ENCODE measurements around the gene VAT1L.

The VAT1L gene

DNA sequence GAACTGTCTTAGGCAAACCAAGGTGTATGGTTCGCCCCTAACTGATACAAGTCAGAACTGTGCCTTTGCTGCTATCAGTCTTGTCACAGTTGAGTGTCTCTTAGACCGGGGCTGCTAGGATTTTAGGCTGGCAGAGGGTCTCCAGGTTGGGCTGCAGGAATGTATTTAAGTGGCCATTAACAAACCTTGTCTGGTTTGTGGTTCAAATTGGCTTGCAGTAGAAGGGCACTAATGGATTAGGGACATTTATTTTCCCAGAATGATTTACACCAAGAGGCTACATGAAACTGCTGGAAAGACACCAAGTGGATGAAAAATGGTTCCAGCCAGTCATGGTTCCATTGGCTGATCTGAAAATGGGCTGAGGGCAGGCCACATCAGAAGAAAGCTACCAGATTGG lies 5.1 kb downstream of the VAT1L start:
- no peak for ATAC-seq
- Mint-ChIP-seq H3K36me3 (no peaks in the 10 kb centered on the region), H3K27me3 (peaks cover 33% of the 10 kb centered on the region), H3K4me3 (no peak overlapping the region), H3K4me1 (peaks cover 3% of the 10 kb centered on the region), H3K9me3 (no peaks in the 10 kb centered on the region), H3K27ac (no peak overlapping the region)

DNA sequence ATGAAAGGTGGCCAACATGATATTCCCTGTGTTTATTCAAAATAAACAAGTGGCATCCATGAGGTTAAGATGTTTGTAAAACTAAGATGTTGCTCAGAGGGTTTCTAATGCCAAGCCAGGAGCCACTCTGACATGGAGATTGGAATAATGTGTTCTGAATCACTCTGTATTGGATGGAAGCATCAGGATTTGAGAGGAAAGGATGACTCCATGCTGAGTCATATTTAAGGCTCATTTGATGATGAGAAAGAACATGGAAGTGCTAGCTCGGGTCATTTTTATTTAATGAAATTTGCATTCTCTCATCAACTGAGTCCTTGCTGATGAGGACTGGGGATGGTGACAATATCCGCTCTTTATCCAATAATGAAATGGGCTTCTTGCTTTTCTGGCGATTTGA lies 6.2 kb downstream of the VAT1L start:
- Mint-ChIP-seq H3K27ac (no peak overlapping the region), H3K4me3 (no peak overlapping the region), H3K9me3 (no peaks in the 10 kb centered on the region), H3K4me1 (no peaks in the 10 kb centered on the region), H3K36me3 (no peaks in the 10 kb centered on the region), H3K27me3 (peaks cover 30% of the 10 kb centered on the region)
- no peak for ATAC-seq

GRCh38 chr16:77801817-77802216 lies 13.5 kb downstream of the VAT1L start:
- no peaks in the 10 kb centered on the region for H3K36me3 Mint-ChIP-seq
- no peaks in the 10 kb centered on the region for H3K4me1 Mint-ChIP-seq
- H3K4me3 Mint-ChIP-seq: no peak overlapping the region
- no peak for ATAC-seq
- no peaks in the 10 kb centered on the region for H3K9me3 Mint-ChIP-seq
- H3K27ac Mint-ChIP-seq: no peak overlapping the region
- peaks cover 16% of the 10 kb centered on the region for H3K27me3 Mint-ChIP-seq

GRCh38 chr16:77805398-77805797 lies 17.0 kb downstream of the VAT1L start:
- Mint-ChIP-seq H3K4me3 (no peak overlapping the region), H3K4me1 (no peaks in the 10 kb centered on the region), H3K9me3 (no peaks in the 10 kb centered on the region)

DNA sequence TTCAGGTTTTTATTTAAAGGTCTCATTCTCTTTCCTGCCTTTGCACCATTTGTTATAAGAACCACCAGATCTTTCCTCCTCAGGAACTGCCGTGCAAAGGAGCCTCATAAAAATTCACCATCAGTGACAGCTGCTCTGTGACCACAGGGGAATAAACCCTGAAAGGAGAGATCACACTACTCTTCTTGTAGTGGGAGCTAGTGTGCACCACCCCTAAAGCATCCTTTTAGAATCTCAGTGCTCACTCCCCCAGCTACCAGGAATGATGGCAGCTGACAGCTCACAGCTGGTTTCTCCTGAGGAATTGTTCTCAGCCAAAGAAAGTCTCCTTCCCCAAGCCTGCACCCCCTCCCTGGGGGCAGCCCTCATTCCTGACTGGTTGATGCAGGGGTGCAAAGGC lies 18.7 kb downstream of the VAT1L start:
- H3K36me3 Mint-ChIP-seq: no peaks in the 10 kb centered on the region
- H3K4me1 Mint-ChIP-seq: no peaks in the 10 kb centered on the region
- ATAC-seq: no peak

More at GRCh38 chr16:77805398-77805797, 17.0 kb downstream of the VAT1L start:
- Mint-ChIP-seq H3K36me3 (no peaks in the 10 kb centered on the region), H3K27me3 (no peaks in the 10 kb centered on the region), H3K27ac (no peak overlapping the region)
- ATAC-seq: no peak

GRCh38 chr16:77812856-77813500 lies 24.6 kb downstream of the VAT1L start:
- H3K27me3 Mint-ChIP-seq: no peaks in the 10 kb centered on the region
- H3K4me3 Mint-ChIP-seq: no peak overlapping the region
- no peaks in the 10 kb centered on the region for H3K36me3 Mint-ChIP-seq
- ATAC-seq: no peak
- H3K4me1 Mint-ChIP-seq: no peaks in the 10 kb centered on the region
- H3K9me3 Mint-ChIP-seq: no peaks in the 10 kb centered on the region
- H3K27ac Mint-ChIP-seq: no peak overlapping the region

More for the DNA sequence above, 18.7 kb downstream of the VAT1L start:
- Mint-ChIP-seq H3K9me3 (no peaks in the 10 kb centered on the region), H3K4me3 (no peak overlapping the region), H3K27me3 (no peaks in the 10 kb centered on the region), H3K27ac (no peak overlapping the region)

DNA sequence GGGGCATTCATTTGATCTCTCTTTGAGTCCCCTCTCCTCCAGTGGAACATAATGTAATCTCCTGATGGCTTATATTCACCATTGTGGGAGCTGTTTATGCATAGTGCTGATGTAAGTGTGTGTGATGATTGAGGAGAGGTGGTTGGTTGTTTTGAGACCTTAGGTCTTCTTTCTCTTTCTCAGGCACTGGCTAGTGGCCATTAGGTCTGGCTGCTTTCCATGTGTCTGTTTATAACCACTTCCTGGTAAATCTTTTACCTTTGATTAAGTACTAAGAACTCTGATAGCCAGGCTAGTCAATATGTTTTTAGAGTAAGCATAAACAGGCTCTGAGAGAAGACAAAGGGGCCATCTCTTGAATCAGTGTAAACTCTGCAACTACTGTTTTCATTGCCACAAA lies 27.9 kb downstream of the VAT1L start:
- H3K27me3 Mint-ChIP-seq: peaks cover 6% of the 10 kb centered on the region
- no peak for ATAC-seq
- no peaks in the 10 kb centered on the region for H3K36me3 Mint-ChIP-seq
- H3K27ac Mint-ChIP-seq: no peak overlapping the region
- no peaks in the 10 kb centered on the region for H3K9me3 Mint-ChIP-seq
- H3K4me1 Mint-ChIP-seq: no peaks in the 10 kb centered on the region
- H3K4me3 Mint-ChIP-seq: no peak overlapping the region

- no peak for ATAC-seq
- H3K36me3 Mint-ChIP-seq: no peaks in the 10 kb centered on the region
- H3K27me3 Mint-ChIP-seq: peaks cover 6% of the 10 kb centered on the region
- no peak overlapping the region for H3K27ac Mint-ChIP-seq
- no peak overlapping the region for H3K4me3 Mint-ChIP-seq
- H3K4me1 Mint-ChIP-seq: no peaks in the 10 kb centered on the region
- no peaks in the 10 kb centered on the region for H3K9me3 Mint-ChIP-seq
Observed at GRCh38 chr16:77820340-77820739, 32.0 kb downstream of the VAT1L start.

DNA sequence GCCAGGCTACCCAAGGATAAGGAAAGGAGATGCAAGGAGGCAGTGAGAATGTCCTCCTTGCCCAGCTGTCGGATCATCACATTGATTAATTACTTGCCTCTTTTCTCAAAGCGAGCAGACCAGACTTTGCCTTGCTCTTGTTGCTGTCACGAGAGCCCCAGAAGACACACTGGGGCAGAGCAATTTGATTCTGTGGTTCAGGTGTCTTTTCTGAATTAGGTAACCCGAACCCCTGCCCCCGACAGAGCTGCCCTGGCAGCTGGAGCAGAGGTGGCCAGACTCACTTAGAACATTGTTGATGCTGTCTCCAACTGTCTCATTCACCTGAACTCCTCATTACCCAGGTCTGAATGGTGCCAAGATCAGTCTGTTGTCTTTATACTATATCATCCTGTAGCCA lies 34.3 kb downstream of the VAT1L start:
- peaks cover 6% of the 10 kb centered on the region for H3K27me3 Mint-ChIP-seq
- H3K4me3 Mint-ChIP-seq: no peak overlapping the region
- H3K4me1 Mint-ChIP-seq: no peaks in the 10 kb centered on the region
- no peak overlapping the region for H3K27ac Mint-ChIP-seq
- H3K36me3 Mint-ChIP-seq: no peaks in the 10 kb centered on the region
- ATAC-seq: no peak
- no peaks in the 10 kb centered on the region for H3K9me3 Mint-ChIP-seq

GRCh38 chr16:77823067-77823466 lies 34.7 kb downstream of the VAT1L start:
- ATAC-seq: no peak

DNA sequence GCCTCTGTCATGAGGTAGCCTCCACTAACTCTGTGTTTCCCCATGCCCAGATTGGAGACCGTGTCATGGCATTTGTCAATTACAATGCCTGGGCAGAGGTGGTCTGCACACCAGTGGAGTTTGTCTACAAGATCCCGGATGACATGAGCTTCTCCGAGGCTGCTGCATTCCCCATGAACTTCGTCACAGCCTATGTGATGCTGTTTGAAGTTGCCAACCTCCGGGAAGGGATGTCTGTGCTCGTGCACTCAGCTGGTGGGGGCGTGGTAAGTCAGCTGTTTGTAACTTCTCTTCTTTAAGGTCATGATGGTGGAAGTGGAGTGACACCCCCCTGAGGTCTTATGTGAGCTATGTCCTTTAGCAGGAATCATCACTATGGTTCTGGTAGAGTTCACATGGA lies 36.8 kb downstream of the VAT1L start:
- no peak for ATAC-seq
- Mint-ChIP-seq H3K27ac (no peak overlapping the region), H3K4me1 (no peaks in the 10 kb centered on the region), H3K36me3 (no peaks in the 10 kb centered on the region), H3K9me3 (no peaks in the 10 kb centered on the region), H3K4me3 (no peak overlapping the region), H3K27me3 (no peaks in the 10 kb centered on the region)

More at GRCh38 chr16:77823067-77823466, 34.7 kb downstream of the VAT1L start:
- Mint-ChIP-seq H3K4me3 (no peak overlapping the region), H3K27ac (no peak overlapping the region), H3K9me3 (no peaks in the 10 kb centered on the region), H3K27me3 (peaks cover 6% of the 10 kb centered on the region), H3K4me1 (no peaks in the 10 kb centered on the region), H3K36me3 (no peaks in the 10 kb centered on the region)

DNA sequence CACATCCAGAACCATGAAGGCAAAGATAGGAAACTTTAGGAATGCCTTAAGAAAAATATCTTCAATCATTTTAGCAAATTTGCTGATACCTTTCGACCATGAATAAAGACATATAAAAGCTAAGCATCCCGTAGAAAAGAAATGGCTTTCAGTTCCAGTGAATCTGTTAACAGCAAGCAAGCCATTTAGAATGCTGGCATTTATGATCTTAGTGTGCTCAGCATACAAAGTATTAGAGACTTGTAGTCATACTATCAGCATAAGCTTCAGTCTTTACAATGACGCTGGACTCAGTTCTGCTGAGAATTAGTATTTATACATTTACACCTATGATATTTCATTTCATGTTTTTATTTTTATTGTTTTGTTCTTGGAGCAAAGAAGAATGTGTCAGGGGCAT lies 38.7 kb downstream of the VAT1L start:
- no peak for ATAC-seq
- Mint-ChIP-seq H3K4me3 (no peak overlapping the region), H3K4me1 (no peaks in the 10 kb centered on the region), H3K27ac (no peak overlapping the region), H3K36me3 (no peaks in the 10 kb centered on the region), H3K27me3 (no peaks in the 10 kb centered on the region), H3K9me3 (no peaks in the 10 kb centered on the region)

DNA sequence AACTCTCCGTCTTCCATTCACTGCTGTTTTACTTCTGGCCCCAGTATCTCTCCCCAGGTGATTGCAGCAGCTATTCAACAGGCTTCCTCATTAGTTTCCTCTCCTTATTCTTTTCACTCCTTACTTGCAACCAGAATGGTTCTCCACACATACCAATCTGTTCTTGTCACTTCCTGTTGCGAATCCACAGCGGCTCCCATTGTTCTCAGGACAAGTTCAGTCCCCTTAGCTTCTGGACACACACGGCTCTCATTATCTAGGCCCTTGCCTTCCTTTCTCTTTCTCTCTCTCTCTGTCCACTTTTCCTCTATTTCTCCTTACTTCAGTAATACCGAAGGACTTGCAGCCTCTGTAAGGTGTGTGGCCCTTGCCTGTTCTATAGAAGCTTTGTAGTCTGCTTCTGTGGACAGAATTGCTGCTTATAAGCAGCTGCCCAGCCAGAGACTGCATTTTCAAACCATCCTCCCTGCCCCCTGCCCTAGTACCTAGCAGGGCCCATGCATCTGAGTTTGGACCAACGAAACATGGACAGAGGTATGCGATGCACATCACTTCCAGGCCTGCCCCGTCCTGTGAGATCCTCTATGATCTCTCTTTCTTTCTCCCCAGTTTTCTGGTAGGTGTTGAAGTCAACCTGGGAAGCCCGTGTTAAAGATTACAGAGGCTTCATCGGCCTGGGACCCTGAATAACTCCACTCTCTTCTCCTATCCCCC lies 45.7 kb downstream of the VAT1L start:
- Mint-ChIP-seq H3K36me3 (no peaks in the 10 kb centered on the region), H3K9me3 (peaks cover 4% of the 10 kb centered on the region), H3K4me1 (no peaks in the 10 kb centered on the region), H3K27ac (no peak overlapping the region), H3K4me3 (no peak overlapping the region), H3K27me3 (peaks cover 10% of the 10 kb centered on the region)
- no peak for ATAC-seq

DNA sequence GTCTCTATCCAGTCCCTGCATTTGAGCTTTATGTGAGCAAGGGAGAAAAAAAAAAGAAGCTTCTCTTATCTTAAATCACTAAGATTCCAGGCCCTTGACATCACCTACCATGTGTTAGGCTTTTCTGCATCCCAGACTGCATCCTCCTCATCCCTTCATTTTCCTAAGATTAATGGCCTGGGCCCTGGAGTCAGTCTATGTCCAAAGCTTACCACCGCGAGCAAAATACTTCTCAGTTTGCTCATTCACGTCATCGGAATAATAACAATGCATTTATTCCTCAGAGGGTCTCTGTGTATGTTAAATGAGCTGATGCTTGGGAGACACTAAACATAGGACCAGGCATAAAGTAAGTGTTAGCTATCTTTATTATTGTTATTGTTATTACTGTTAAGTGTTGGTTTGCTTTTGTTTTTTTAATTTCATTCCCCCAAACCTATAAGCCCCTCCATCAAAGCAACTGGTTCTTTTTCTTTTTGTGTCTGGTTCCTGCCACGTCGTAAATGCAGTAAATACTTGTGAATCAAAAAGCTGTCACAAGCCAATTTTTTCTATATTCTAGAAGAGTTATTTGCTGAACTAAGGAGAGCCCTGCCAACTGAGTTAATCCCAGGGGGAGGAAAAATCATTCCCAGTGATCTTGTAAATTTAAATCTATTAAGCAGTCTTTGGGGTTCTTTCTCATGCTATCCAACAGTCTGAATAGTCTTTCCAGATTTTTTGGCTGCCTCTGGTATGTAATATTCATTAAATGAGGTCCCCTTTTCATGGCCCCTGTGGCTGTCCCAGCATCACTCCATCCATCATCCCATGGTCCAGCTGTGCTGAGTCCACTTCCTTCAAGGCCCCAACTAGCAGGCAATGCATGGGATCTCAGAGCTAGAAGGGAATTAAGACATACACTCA lies 46.5 kb downstream of the VAT1L start:
- Mint-ChIP-seq H3K36me3 (no peaks in the 10 kb centered on the region), H3K27ac (no peak overlapping the region), H3K9me3 (peaks cover 4% of the 10 kb centered on the region), H3K4me1 (no peaks in the 10 kb centered on the region), H3K4me3 (no peak overlapping the region), H3K27me3 (peaks cover 13% of the 10 kb centered on the region)
- no peak for ATAC-seq

DNA sequence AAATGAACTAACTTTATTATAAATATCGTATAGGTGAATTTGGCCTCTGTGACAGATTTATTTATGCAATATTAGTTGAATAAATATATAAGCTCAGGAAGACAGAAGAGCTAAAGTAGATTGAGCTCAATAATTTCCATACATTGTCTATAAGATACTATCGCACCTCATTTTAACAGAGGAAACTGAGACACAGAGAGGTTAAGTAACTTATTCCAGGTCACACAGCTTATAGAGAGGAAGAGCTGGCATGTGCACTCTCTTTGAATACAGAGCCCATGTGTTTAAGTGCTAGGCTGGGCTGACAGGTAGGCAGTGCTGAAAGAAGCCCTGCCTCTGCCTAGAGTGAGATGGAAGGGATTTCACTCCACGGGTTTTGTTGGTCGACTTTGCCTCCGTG lies 48.4 kb downstream of the VAT1L start:
- no peaks in the 10 kb centered on the region for H3K4me1 Mint-ChIP-seq

More for the DNA sequence above, 48.4 kb downstream of the VAT1L start:
- no peaks in the 10 kb centered on the region for H3K36me3 Mint-ChIP-seq
- peaks cover 14% of the 10 kb centered on the region for H3K27me3 Mint-ChIP-seq
- ATAC-seq: no peak
- H3K9me3 Mint-ChIP-seq: peaks cover 4% of the 10 kb centered on the region
- H3K4me3 Mint-ChIP-seq: no peak overlapping the region
- no peak overlapping the region for H3K27ac Mint-ChIP-seq

Data from stimulated activated memory B cell treated with anti-CD40 and anti-IgM and Interleukin-4, amounts not matched to agents 10 μg/mL and 1 μg/mL and 100 μg/mL, for 72 hours (primary cell).